NCI-H2029 treated with DMSO at 0.1 percent for 48 hours (cell line): Measurements from ENCODE around the gene PTPRT.
A peak's percentile ranks its signal among the peaks of the same experiment; 100 is the strongest.

Experiments
- DNase-seq: peaks from one replicate; lab custom pipeline; 2025; lab: John Stamatoyannopoulos, UW

The PTPRT gene

DNA sequence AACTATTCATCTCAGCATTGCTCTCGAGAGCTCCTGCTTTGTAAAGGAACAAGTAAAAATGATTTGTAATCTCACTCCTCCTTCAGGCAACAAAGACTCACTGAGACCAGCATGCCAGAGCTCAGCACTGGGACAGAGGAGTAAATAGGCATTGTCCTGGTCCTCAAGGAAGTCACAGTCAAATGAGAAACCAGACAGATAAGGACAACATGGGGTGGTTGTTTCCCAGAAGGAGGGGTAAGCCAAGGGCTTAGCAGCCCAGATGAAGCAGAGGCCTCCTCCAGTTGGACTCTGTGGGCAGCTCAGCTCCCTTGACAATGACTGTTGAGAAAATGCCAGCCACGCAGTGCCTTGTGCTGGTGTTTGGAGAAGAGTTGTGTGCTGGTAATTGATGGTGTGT, 1145.8 kb downstream of the PTPRT start:
- no peak for DNase-seq

DNA sequence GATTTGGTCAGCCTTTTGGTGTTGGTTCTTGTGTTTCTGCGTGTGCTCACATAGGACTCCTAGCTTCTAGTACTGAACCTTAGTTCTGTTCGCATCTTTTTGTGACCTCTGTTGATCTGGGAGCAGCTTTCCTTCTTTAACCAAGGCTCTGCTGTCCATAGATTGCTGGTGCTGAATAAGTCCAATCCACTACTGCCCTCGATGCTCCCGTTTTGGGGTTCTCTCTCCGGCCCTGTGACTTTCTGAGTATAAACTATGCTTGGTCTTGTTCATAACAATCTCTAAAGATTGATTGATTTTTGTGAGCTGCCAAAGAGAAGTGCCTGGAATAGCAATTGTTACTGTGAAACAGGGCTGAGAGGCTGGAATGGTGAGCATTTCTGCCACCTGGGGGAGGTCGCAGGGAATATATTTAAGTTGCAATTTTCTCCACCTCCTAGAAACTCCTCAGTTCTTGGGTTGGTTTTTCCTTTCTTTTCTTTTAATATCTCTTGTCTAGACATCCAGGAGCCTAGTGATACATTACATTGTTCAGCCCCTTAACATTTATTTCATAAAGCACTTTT, 1148.6 kb downstream of the PTPRT start:
- no peak for DNase-seq

DNA sequence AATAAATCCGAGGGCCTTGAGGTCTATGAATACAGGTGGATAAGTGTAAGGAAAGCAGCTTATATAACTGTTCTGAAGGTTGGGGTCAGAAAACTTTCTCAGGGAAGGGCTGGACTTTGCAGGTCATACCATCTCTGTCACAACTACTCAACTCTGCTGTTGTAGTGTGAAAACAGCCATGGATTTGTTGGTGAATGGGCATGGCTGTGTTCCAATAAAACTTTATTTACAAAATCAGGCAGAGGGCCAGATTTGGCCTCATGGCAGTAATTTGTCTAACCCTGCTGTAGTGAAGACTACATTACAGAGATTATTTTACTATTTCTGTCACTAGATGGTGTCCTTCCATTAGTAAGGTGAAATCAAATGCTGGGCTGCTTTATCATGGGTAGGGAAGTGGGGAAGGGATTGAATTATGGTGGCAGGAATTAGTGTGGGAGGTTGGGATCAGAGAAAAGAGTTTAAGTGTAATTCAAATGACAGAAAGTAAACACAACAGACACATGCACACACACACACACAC, 1161.9 kb downstream of the PTPRT start:
- peak; percentile 57 for DNase-seq

DNA sequence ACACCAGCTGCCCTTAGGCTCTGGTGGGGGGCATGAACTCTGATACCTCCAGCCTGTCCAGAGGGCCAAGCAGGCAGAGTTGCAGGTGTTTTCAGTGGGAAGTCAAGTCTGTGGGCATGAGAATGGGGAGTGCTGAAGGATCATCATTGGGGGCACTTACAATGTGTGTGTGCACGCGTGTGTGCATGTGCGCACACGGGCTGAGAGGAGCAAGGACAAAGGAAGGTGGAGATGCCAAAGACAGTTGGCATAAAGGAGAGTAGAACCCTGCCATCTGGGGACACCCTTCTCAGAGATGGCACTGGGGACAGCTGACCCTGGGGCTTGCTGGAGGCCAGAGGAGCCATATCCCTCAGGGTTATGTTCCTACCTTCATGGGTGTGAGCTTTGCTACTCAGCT, 1163.1 kb downstream of the PTPRT start:
- no peak for DNase-seq

- no peak for DNase-seq
These were observed 1165.1 kb downstream of the PTPRT start for GRCh38 chr20:42024653-42025052.
